Type B pancreatic cell (in vitro differentiated cells): ENCODE data around the gene TACR2. TPM values are rescaled to one million over a fixed set of nuclear protein-coding genes. Genes with fewer than 3 reads are reported as not detected.

Experiments used
- DNase-seq: peaks from one replicate; pipeline ENCODE4 v3.0.0; 2021; ENCODE audit warnings: mixed read lengths; ENCODE audit not compliant: unreplicated experiment; ENCODE audit errors: extremely low spot score
- H3K27ac Mint-ChIP-seq: 2 replicates; pipeline ENCODE4 v1.8.0; 2021; ENCODE audit warnings: mild to moderate bottlenecking, mixed read lengths
- H3K27me3 Mint-ChIP-seq: 2 replicates; pipeline ENCODE4 v1.8.0; 2021; ENCODE audit warnings: mixed read lengths
- H3K36me3 Mint-ChIP-seq: 2 replicates; pipeline ENCODE4 v1.8.0; 2021; ENCODE audit warnings: mixed read lengths
- H3K4me1 Mint-ChIP-seq: one replicate; pipeline ENCODE4 v1.8.0; 2021; ENCODE audit warnings: mixed read lengths; ENCODE audit not compliant: unreplicated experiment
- H3K4me3 Mint-ChIP-seq: 2 replicates; pipeline ENCODE4 v1.8.0; 2021; ENCODE audit warnings: mild to moderate bottlenecking, mixed read lengths
- H3K9me3 Mint-ChIP-seq: 2 replicates; pipeline ENCODE4 v1.8.0; 2021; ENCODE audit warnings: mixed read lengths
- CTCF ChIP-seq: fragments of 200-600 bp; sonication (generic); conservative IDR thresholded peaks from 2 replicates; pipeline ENCODE4 v1.5.0; 2021; ENCODE audit warnings: antibody characterized with exemption, mild to moderate bottlenecking
- total RNA-seq: library from RNA; stranded (reverse); gene quantifications from 2 replicates; pipeline ENCODE4 v1.2.1, GENCODE V29; 2021; ENCODE audit warnings: low replicate concordance

TACR2 gene
- total RNA-seq, 1 donor from 2014 or later = not detected

GRCh38 chr10:69366738-69367137, 50.0 kb downstream of the TACR2 start:
- no peak for TF ChIP-seq CTCF
- H3K36me3 Mint-ChIP-seq = peaks cover 22% of the 10 kb centered on the region
- DNase-seq = no peak
- H3K27me3 Mint-ChIP-seq = no peaks in the 10 kb centered on the region
- no peak overlapping the region for H3K27ac Mint-ChIP-seq
- no peak overlapping the region for H3K4me3 Mint-ChIP-seq
- H3K4me1 Mint-ChIP-seq = peaks cover 18% of the 10 kb centered on the region
- H3K9me3 Mint-ChIP-seq = no peaks in the 10 kb centered on the region

GRCh38 chr10:69364232-69364940, 52.3 kb downstream of the TACR2 start:
- no peak for DNase-seq

GRCh38 chr10:69363666-69364065, 53.1 kb downstream of the TACR2 start:
- Mint-ChIP-seq H3K27ac (no peak overlapping the region), H3K4me1 (peaks cover 25% of the 10 kb centered on the region), H3K36me3 (no peaks in the 10 kb centered on the region), H3K4me3 (peak overlapping the region; percentile 15), H3K27me3 (no peaks in the 10 kb centered on the region), H3K9me3 (no peaks in the 10 kb centered on the region)
- no peak for TF ChIP-seq CTCF
- DNase-seq = no peak

More at GRCh38 chr10:69364232-69364940, 52.3 kb downstream of the TACR2 start:
- H3K36me3 Mint-ChIP-seq = peaks cover 4% of the 10 kb centered on the region
- H3K27me3 Mint-ChIP-seq = no peaks in the 10 kb centered on the region
- TF ChIP-seq CTCF = no peak
- H3K9me3 Mint-ChIP-seq = no peaks in the 10 kb centered on the region
- peaks cover 20% of the 10 kb centered on the region for H3K4me1 Mint-ChIP-seq
- peak overlapping the region; percentile 40 for H3K27ac Mint-ChIP-seq
- H3K4me3 Mint-ChIP-seq = peak overlapping the region; percentile 15

GRCh38 chr10:69362471-69362954, 54.2 kb downstream of the TACR2 start:
- H3K4me3 Mint-ChIP-seq = no peak overlapping the region
- no peak for DNase-seq
- no peaks in the 10 kb centered on the region for H3K9me3 Mint-ChIP-seq
- no peaks in the 10 kb centered on the region for H3K36me3 Mint-ChIP-seq
- H3K27ac Mint-ChIP-seq = peak overlapping the region; percentile 26
- no peak for TF ChIP-seq CTCF
- H3K27me3 Mint-ChIP-seq = no peaks in the 10 kb centered on the region
- H3K4me1 Mint-ChIP-seq = peaks cover 25% of the 10 kb centered on the region

- no peak for DNase-seq
- Mint-ChIP-seq H3K9me3 (no peaks in the 10 kb centered on the region), H3K27me3 (no peaks in the 10 kb centered on the region), H3K27ac (peak overlapping the region; percentile 24), H3K4me3 (no peak overlapping the region), H3K4me1 (peaks cover 25% of the 10 kb centered on the region), H3K36me3 (no peaks in the 10 kb centered on the region)
- no peak for TF ChIP-seq CTCF
Measured at GRCh38 chr10:69361303-69361614, 55.5 kb downstream of the TACR2 start.
